GM12872 (cell line): ENCODE measurements around the gene ZDHHC1.

Experiments used
- TF ChIP-seq, protein P1 (sequence below): IDR thresholded peaks from 3 replicates; pipeline ENCODE4 v1.5.1; 2011; ENCODE audit warnings: low read depth, mild to moderate bottlenecking, low read length, moderate library complexity; ENCODE audit not compliant: insufficient read depth

The ZDHHC1 gene

DNA sequence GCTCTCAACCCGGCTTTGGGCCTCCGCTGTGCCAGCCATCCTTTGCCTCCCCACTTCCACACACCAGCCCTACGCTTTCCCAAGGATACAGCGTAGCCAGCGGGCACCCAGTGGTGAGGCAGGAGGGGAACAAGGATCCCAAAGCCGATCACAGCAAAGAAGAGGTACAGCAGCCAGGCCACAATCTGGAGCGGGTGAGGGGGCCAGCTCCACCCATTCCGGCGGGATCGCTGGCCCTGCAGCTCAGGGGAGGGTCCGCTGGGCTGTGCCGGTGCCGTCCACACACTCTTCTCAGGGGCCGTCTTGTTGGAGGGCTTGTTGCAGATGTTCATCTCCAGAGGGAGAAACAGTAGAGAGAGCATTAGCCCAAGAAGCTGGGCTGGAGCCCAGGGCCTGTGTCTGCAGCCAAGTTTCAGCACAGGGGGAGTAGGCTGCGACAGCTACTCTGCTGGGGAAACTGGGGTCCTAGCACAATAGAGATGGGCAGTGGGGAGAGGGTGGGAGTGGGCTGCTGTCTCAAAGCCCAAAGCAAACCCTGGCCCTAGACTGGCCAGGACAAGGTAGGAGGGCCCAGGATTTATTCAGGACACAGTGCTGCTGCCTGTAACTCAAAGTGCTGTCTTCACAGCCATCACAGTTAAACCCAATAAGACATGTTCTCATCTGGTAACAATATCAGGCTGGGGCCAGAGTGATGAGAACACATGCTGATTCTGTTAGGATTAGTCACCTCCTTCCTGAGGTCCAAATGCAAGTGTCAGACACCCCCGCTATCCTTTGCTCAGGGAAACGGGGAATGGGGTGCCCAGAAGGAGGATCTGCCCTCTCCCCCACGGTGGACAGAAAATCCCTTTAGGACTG lies 9.9 kb downstream of the ZDHHC1 start:
- TF ChIP-seq, protein P1, sequence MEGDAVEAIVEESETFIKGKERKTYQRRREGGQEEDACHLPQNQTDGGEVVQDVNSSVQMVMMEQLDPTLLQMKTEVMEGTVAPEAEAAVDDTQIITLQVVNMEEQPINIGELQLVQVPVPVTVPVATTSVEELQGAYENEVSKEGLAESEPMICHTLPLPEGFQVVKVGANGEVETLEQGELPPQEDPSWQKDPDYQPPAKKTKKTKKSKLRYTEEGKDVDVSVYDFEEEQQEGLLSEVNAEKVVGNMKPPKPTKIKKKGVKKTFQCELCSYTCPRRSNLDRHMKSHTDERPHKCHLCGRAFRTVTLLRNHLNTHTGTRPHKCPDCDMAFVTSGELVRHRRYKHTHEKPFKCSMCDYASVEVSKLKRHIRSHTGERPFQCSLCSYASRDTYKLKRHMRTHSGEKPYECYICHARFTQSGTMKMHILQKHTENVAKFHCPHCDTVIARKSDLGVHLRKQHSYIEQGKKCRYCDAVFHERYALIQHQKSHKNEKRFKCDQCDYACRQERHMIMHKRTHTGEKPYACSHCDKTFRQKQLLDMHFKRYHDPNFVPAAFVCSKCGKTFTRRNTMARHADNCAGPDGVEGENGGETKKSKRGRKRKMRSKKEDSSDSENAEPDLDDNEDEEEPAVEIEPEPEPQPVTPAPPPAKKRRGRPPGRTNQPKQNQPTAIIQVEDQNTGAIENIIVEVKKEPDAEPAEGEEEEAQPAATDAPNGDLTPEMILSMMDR = no peak

DNA sequence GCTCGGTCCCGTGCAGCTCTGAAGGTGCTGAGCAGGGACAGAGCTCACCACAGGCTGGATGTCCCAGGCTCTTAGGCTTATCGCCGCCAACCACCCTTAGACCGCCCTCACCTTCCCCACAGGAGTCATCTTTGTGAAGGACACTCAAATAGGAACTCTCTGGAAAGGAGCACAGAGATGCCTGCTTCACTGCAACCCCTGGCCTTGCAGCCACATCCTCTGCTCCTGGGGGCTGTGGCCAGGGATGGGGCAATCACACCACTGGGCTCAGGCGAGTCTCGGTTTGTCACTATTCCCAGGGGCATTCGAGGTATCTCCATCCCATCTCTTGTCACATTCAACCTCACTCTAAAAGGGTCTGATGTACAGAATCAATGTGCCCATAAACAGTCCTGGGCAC lies 10.9 kb downstream of the ZDHHC1 start:
- TF ChIP-seq, protein P1 = no peak

DNA sequence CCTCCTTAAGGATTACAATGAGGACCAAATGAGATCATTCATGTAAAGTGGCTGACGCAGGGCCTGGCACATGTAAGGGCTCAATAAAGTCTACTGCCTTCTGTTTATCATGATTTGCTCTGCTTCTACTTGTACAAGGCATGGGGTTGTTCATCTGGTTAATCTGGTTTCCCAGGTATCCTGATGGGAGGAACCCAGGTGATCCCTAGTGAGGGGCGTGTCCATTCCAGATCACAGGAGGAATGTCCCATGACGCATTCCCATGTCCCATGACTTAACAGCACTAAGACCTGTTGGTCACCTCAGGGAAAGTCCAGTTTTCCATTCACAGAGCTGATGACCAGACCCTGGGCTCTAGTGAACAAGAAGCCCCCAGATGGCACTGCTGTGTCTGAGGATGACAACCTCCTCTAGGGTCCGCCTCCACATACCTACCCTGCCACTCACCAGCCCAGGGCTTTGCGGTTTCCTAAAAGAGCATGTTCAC lies 11.5 kb downstream of the ZDHHC1 start:
- TF ChIP-seq, protein P1 = no peak

DNA sequence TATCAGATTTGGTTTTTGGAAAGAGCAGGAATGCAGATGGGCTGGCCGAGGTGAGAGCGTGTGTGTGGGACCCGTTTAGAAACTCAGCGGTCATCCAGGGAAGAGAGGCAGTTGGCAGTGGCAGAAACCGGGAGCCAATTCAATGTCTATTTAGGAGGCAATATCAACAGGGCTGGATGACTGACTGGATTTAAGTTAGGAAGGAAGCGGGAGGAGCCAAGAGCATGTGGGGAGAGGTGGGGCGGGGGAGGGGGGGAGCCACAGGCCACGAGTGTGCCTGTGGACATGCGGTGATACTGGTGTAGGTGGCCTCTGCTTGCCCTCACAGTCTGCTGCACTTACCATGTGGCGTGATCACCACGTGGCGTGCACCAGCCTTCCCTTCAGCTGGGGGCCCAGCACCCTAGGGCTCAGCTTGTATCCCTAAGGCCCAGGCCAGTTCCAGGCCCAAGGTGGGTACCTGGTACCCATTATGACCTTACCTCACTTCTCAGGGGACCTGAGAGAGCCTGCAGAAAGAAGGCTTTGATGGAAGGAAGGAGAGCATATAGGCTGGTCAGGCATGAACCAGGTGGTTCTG lies 12.2 kb downstream of the ZDHHC1 start:
- TF ChIP-seq, protein P1 = no peak

DNA sequence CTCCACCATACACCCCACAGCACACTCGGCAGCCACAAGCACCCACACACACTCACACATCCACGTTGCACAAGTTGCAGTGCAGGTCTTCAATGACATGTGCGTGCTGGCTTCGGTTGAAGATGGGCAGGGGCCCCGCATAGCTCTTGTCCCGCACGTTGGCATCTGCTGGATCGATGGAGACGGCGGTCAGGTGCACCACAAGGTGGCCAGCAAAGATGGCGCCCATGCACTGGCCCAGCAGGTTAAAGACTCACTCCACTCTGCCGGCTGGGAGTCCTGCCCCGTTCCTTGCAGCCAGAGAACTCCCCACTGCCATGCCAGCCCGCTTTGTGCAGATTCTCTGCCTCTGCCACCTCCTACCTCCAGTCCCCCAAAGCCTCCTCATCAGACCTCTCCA lies 15.4 kb downstream of the ZDHHC1 start:
- TF ChIP-seq, protein P1 = no peak

DNA sequence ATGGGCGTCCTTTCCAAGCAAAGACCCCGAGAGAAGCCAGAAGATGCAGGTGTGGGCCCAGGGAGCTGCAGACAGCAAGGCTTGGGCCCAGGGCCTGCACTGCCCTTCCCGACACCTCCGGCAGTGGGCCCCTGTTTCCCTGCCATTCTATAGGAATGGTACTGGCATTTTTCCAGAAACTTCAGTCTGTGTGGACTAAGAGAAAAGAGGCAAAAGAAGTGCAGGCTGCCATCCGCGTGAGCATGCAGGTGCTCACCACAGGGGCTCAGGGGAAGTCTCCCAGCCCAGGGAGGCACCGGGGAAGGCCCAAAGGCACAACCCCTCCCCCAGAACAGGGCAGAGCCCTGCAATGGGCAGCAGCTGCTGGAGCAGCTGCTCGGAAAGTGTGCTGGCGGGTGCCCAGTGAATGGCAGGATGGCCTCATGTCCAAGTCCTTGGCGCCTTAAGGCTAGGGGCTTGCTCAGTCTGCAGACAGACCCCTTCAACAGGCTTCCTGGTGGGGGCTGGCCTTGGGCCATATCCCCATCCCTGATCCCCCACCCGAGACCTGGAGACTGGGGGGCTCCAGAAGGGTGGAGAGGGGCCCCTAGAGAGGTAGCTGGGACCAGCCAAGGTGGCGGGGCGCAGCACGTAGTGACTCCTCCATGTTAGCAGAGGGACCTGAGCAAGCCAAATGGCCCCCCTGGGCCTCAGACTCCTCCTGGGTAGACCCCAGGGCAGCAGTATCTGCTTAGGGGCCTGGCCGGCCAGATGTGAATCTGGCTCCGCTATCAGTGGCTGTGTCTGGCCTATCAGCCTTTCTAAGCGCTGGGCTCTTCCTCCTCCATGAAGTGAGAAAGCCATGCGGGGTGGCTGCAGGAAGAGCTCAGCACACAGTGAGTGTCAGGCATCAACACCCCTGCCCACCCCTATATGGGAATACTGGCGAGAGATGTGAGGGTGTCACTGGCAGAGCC lies 16.2 kb downstream of the ZDHHC1 start:
- TF ChIP-seq, protein P1 = no peak
